Panc1 (cell line): ENCODE measurements around the gene VAMP2.

Experiments
- CTCF ChIP-seq: fragments of 450-650 bp; IDR thresholded peaks from 2 replicates; pipeline ENCODE4 v1.5.1; 2017; ENCODE audit warnings: mild to moderate bottlenecking
- POLR2AphosphoS5 ChIP-seq: IDR thresholded peaks from 2 replicates; pipeline ENCODE4 v1.6.1; 2012; ENCODE audit warnings: mild to moderate bottlenecking, low read depth, low read length, moderate library complexity
- TF ChIP-seq, protein P1 (sequence below), 2 experiments: IDR thresholded peaks; 2 replicates each; pipeline ENCODE4 v1.6.1; 2011 to 2012; ENCODE audit warnings: low read depth in 2 of 2, control low read depth in 1 of 2, low read length in 1 of 2, mild to moderate bottlenecking in 1 of 2, moderate library complexity in 1 of 2; ENCODE audit not compliant: insufficient read depth in 1 of 2

GRCh38 chr17:8138672-8139371, 23.9 kb downstream of the VAMP2 start:
- peak; percentile 94 for TF ChIP-seq CTCF
- TF ChIP-seq POLR2AphosphoS5: peak; percentile 72; the same call in 1 of the 2 replicates
- TF ChIP-seq, protein P1, sequence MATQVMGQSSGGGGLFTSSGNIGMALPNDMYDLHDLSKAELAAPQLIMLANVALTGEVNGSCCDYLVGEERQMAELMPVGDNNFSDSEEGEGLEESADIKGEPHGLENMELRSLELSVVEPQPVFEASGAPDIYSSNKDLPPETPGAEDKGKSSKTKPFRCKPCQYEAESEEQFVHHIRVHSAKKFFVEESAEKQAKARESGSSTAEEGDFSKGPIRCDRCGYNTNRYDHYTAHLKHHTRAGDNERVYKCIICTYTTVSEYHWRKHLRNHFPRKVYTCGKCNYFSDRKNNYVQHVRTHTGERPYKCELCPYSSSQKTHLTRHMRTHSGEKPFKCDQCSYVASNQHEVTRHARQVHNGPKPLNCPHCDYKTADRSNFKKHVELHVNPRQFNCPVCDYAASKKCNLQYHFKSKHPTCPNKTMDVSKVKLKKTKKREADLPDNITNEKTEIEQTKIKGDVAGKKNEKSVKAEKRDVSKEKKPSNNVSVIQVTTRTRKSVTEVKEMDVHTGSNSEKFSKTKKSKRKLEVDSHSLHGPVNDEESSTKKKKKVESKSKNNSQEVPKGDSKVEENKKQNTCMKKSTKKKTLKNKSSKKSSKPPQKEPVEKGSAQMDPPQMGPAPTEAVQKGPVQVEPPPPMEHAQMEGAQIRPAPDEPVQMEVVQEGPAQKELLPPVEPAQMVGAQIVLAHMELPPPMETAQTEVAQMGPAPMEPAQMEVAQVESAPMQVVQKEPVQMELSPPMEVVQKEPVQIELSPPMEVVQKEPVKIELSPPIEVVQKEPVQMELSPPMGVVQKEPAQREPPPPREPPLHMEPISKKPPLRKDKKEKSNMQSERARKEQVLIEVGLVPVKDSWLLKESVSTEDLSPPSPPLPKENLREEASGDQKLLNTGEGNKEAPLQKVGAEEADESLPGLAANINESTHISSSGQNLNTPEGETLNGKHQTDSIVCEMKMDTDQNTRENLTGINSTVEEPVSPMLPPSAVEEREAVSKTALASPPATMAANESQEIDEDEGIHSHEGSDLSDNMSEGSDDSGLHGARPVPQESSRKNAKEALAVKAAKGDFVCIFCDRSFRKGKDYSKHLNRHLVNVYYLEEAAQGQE (IDR thresholded peaks at IDR 0.05; ENCODE audit: insufficient read depth in 1 of 2, low read depth in 2 of 2, low read length in 1 of 2): peak in 1 of 2 experiments; percentile 32; a peak in 1 of 4 replicates
